AG04449 (cell line): ENCODE results near the gene RETSAT.
A peak's percentile ranks its signal among the peaks of the same experiment; 100 is the strongest.

ENCODE experiments used
- CTCF ChIA-PET: fragments of 350-600 bp; formaldehyde crosslinking; extraction: SDS; loops from one replicate; lab custom pipeline; 2021; ENCODE audit warnings: antibody characterized with exemption; lab: Yijun Ruan, JAX
- POLR2A ChIA-PET: fragments of 400-600, 350-600 bp; formaldehyde crosslinking; extraction: SDS; loops from one replicate; lab custom pipeline; 2020; ENCODE audit warnings: antibody characterized with exemption, inconsistent platforms; lab: Yijun Ruan, JAX
- DNase-seq: peaks from one replicate; pipeline ENCODE4 v3.0.0-alpha.2; 2010; ENCODE audit warnings: low read depth, low spot score
- H3K4me3 ChIP-seq: 2 replicates; pipeline ENCODE4 v1.5.1; 2011; ENCODE audit warnings: low read depth, mild to moderate bottlenecking, control low read depth, low read length
- TF ChIP-seq, protein P1 (sequence below): IDR thresholded peaks from one replicate; pipeline ENCODE4 v1.5.1; 2011; ENCODE audit warnings: mild to moderate bottlenecking, moderate library complexity, low read length, control low read depth, inconsistent platforms; ENCODE audit not compliant: insufficient read depth; ENCODE audit errors: missing control alignments

RETSAT gene

DNA sequence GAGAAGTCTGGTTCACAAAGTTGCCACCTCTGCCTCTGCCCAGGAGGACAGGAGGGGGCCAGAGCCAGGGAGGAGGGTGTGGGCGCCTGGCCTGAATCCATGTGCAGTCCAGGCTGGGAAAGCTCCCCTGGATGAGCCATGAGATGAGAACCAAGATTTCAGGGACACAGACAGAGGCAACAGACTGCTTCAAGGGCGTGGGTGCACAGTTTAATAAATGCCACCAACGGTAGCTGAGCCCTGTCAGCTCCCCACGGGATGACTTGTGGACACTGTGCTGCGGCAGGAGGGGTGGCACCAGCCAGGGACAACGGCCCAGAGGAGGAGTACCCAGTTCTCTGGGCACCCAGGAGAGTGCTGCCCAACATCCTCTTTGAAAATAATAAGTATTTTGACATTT lies 40.6 kb upstream of the RETSAT start:
- no peak for DNase-seq
- TF ChIP-seq, protein P1, sequence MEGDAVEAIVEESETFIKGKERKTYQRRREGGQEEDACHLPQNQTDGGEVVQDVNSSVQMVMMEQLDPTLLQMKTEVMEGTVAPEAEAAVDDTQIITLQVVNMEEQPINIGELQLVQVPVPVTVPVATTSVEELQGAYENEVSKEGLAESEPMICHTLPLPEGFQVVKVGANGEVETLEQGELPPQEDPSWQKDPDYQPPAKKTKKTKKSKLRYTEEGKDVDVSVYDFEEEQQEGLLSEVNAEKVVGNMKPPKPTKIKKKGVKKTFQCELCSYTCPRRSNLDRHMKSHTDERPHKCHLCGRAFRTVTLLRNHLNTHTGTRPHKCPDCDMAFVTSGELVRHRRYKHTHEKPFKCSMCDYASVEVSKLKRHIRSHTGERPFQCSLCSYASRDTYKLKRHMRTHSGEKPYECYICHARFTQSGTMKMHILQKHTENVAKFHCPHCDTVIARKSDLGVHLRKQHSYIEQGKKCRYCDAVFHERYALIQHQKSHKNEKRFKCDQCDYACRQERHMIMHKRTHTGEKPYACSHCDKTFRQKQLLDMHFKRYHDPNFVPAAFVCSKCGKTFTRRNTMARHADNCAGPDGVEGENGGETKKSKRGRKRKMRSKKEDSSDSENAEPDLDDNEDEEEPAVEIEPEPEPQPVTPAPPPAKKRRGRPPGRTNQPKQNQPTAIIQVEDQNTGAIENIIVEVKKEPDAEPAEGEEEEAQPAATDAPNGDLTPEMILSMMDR: no peak
- CTCF ChIA-PET: interaction anchor here (9.8 kb wide), 1 partner anchor 159 kb away, joined by 124 read pairs; no protein-coding TSS in a partner anchor
- POLR2A ChIA-PET: no interaction called here
- H3K4me3 ChIP-seq: no peak overlapping the region

DNA sequence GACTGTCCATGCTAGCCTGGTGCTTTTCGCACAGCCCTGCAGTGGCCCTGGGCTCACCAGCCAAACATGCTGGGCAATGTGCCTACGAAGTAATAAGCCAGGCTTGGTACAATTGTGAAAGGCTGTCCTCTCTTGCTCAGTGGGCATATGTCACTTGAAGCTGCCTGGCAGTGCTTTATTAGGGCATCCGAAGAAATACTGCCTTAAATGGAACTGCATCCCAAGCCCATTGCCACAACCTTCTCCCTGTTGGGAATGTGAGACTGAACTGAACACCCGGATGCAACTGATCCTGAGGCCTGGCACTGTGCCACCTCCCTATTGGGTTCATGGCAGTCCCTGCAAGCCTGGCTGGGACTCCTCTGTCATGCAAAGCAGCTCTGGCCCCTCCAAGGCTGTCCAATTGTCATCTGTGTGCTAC lies 39.9 kb upstream of the RETSAT start:
- H3K4me3 ChIP-seq: no peak overlapping the region
- no peak for DNase-seq
- TF ChIP-seq, protein P1: no peak
- CTCF ChIA-PET: interaction anchor here (1.1 to 9.8 kb wide), 3 partner anchors 9 to 159 kb away, joined by 3 to 124 read pairs (median 4); no protein-coding TSS in a partner anchor
- POLR2A ChIA-PET: interaction anchor here (0.6 kb wide), 1 partner anchor 40 kb away, joined by 3 read pairs; the partner anchor contains the start of genes ELMOD3 and RETSAT

DNA sequence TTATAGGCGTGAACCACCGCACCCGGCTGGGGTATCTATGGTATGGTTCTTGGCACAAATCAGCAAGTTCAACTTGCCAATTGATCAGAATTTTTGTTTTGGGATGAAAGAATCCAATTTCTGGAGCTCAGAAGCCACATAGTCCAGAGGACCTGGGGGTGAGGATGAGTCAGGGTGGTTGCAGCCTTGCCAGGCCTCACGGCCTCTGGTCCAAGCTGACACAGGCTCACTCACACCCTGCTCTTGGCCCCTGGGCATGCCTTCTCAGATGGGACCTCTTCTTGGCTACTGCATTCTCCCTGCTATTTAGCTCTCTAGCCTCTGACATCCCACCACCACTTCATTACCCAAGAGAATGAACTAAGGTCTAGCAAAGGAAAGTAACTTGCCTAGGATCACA lies 39.5 kb upstream of the RETSAT start:
- ChIA-PET CTCF (interaction anchor here (1.1 to 9.8 kb wide), 3 partner anchors 10 to 160 kb away, joined by 3 to 124 read pairs (median 4); no protein-coding TSS in a partner anchor), POLR2A (interaction anchor here (0.6 to 0.8 kb wide), 2 partner anchors 39 to 145 kb away, joined by 3 read pairs; partner anchors contain the start of genes ELMOD3, MAT2A and RETSAT)
- no peak for DNase-seq
- H3K4me3 ChIP-seq: no peak overlapping the region
- TF ChIP-seq, protein P1: no peak

DNA sequence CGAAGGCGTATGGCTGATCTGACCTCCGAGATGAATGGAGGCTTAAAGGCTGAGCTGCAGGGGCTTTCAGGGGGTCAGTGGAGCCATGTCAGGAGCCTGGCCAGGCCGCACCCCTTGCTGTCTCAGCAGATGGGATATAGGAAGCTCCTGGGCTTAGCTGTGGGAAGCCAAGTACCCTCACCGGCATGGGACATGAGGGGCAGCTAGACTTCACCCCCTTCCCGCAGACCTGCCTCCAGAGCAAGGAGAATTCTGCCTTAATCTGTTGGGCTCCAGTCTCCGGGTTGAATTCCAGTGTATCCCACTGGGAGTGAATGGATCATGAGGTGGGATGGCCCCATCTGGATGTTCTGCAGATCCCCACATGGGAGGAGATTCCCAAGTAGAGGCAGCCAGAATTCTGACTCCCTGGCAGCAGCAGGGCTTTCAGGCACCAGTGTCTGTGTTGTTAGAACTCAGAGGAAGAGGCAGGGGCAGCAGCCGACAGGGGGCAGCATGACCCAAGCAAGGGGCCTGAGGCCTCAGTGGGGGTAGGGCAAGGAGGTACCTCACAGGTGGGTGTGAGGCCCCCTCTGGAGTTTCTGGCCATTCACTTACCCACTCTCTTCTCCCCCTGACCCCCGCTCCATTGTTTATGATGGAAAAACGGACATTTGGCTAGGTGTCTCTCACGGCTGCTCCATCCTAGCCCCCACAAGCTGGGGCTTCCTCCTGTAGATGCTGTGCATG lies 36.8 kb upstream of the RETSAT start:
- TF ChIP-seq, protein P1: peak; percentile 78
- DNase-seq: no peak
- ChIA-PET CTCF (interaction anchor here (0.6 to 9.8 kb wide), 7 partner anchors 9 to 245 kb away, joined by 3 to 124 read pairs (median 5); no protein-coding TSS in a partner anchor), POLR2A (no interaction called here)
- H3K4me3 ChIP-seq: no peak overlapping the region

DNA sequence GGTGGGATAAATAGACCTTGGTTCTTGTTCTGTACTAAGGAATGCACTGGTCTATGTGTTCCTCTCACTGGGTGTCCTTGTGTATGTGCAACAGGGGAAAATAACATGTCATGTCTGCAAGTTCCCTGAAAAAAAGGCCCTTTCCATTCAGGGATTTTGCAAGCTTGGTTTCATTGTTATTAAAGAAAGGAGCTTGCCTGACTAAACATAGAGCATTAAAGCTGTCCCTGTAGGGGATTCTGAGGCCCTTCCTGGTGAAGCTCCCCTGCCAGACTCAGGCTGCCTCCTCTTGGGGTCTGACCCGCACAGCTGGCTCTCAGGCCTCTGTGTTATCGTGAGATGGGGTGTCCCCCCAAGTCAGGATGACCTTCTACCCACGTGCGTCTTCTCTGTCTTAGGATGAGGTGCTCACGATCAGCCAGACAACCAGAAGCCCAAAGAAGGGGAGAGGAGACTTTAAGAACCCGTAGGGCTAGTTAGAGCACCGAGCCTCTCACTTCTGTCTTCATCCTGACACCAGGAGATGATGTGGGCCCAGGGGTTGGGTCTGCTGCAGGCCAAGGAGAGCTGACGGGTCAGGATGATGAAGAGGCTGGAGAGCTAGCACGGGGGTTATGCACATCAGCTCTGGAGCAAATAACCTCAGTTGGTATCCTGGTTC lies 34.7 kb upstream of the RETSAT start:
- TF ChIP-seq, protein P1: no peak
- POLR2A ChIA-PET: interaction anchor here (0.5 to 0.6 kb wide), 3 partner anchors 151 to 277 kb away, joined by 3 read pairs; no protein-coding TSS in a partner anchor
- no peak overlapping the region for H3K4me3 ChIP-seq
- DNase-seq: no peak
- CTCF ChIA-PET: interaction anchor here (0.9 to 9.8 kb wide), 4 partner anchors 19 to 248 kb away, joined by 3 to 124 read pairs (median 4); no protein-coding TSS in a partner anchor
